Measurements from ENCODE around the gene GPR157.
"Not testable (repeated sequence)": the region's sequence is repeated elsewhere in the genome, so short reads cannot be mapped to it uniquely, and the experiment has no call there.

GPR157 gene

GRCh38 chr1:9115351-9116205 lies 13.3 kb downstream of the GPR157 start:
- peak in 1 of 5 experiments; percentile 28 for DNase-seq

GRCh38 chr1:9112961-9113880 lies 15.7 kb downstream of the GPR157 start:
- no peak for DNase-seq

DNA sequence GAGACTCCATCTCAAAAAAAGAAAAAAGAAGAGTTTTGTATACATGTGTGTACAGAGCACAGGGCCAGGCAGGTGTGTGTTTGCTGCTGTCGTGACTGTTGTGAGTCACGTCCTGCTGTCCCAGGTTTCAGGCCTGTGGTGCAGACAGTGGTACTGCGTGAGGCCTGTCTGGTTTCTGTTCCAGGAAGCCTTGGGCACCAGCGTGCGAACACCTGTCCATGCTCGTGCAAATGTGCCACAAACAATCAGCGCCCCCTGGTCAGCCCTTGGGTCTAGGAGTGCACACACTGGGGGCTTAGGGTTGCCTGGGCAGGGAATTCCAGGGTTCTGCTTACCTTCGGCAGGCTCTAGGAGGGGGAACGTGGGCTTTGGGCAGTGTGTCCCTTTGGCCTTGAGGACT lies 16.9 kb downstream of the GPR157 start:
- peak in 1 of 5 experiments; percentile 47 for DNase-seq

- DNase-seq, result no peak
Measured at GRCh38 chr1:9111357-9111691, 17.6 kb downstream of the GPR157 start.

DNA sequence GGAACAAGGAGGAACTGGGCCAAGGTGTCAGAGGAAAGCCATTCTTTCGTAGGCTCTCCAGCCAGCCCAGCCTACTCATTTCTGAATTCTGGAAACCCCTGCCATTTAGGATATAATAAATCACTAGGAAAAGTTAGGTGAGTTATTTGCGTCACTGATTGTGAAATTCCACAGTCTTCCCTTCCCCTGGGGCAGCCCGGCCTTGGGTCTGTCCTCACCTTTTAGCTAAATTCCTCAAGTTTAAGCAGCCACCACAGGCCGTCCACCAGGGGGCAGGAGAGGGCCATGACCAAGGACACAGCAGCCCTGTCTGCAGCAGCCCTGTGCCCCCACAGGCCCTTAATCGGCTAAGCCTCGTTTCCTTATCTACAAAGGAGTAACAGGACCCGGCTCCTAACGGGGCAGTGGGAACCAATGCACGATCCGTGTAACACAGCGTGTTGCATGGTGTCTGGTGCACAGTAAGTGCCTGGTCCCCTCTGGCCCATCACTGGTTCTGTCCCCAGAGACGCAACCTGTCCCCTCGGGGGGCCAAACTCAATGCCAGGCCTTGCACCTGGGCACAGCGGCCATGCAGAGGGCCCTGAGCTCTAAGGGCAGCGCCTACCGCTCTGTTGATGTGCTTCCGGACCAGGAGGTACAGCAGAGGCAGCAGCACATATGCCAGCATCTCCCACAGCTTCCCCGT lies 18.1 kb downstream of the GPR157 start:
- peak; percentile 50 to 80 (median 73) for DNase-seq

- no peak for DNase-seq
Measured at GRCh38 chr1:9108056-9108665, 20.7 kb downstream of the GPR157 start.

GRCh38 chr1:9107136-9107535 lies 21.8 kb downstream of the GPR157 start:
- no peak for DNase-seq

GRCh38 chr1:9106286-9106685 lies 22.6 kb downstream of the GPR157 start:
- DNase-seq, result no peak

DNA sequence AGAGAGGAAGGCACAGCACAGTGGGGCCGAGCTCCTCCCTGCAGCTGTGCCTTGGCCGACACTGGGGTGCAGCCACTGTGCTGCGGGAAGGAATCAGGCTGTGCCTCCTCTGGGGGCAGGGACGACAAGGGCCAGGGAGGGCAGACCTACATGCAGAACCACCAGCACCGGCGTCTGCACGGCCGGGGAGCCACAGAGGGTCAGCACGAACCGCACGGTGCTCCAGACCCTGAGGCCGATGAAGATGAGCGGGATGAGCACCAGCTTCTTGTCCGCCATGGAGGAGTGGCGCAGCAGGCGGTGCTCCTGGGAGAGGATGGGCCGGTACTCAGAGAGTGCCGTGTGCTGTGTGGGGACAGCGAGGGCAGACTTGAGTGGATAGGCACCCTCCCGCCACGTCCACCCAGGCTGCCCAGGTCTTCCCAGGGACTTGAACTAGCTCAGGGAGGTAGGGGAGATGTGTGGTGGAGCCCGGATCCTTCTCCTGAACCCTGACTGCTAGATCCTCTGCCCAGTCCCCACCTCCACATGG lies 23.5 kb downstream of the GPR157 start:
- no peak for DNase-seq

- DNase-seq, result peak in 1 of 5 experiments; percentile 30
Measured at GRCh38 chr1:9101510-9102146, 27.3 kb downstream of the GPR157 start.

DNA sequence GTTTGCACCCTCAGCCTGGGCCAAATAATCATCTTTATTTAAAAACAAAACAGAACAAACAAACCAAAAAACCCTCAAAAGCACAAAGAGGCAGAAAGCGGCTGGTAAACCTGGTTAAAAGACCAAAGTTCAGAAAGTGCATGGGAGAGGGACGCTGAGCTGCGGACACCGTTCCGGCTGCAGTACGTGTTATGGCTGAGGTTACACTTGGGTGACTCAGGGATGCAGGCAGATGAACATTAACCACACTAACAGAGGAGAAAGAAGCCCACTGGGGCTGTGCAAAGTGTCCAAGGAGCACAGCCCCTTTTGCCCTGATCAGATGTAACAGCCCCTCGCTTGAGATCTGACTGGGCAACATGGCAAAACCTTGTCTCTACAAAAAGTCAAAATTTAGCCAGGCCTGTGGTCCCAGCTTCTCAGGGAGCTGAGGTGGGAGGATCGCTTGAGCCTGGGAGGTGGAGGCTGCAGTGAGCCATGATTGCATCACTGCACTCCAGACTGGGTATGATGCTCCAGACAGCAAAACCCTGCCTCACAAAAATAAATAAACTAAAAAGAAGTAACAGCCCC lies 28.3 kb downstream of the GPR157 start:
- no peak for DNase-seq

GRCh38 chr1:9099555-9099954 lies 29.3 kb downstream of the GPR157 start:
- DNase-seq, result no peak

GRCh38 chr1:9097947-9098705 lies 30.8 kb downstream of the GPR157 start:
- DNase-seq, result no peak

- no peak for DNase-seq
Measured at GRCh38 chr1:9095818-9096217, 33.1 kb downstream of the GPR157 start.

GRCh38 chr1:9093996-9094595 lies 34.8 kb downstream of the GPR157 start:
- not testable (repeated sequence) for DNase-seq

DNA sequence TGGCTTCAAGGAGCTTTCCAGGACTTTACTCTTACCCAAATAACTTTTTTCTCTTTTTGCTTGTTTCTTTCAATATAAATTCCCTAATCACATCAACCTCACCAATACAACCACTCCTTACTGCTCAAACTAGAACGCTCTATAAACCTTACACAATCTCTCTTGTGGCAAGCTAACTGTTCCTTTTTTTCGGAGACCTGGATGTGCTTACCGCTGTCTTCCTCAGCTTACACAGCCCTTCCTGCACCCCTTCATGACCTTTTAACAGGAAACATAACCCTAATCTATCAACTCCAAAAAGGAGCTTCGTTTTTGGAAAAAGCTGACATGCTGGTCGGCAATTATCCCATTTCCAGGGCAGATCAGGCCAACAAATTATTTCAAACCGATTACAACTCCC lies 35.3 kb downstream of the GPR157 start:
- DNase-seq, result no peak

DNA sequence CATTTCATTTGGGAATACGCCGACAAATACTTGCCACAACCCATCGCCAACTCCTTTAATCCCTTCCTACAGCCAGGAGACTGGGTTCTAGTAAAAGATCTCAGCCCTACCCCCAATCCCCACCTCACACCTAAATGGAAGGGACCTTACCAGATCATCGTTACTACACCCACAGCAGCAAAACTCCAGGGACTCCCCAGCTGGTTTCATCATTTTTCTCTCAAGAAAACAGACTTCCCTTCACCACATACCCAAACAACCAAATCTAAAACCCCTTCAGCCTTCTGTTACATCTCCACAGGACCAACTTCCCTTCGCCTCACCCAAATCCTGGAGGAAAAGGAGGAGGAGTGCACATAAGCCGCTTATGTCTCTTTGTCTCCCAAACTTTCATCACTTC lies 35.8 kb downstream of the GPR157 start:
- DNase-seq, result no peak

GRCh38 chr1:9088807-9089206 lies 40.1 kb downstream of the GPR157 start:
- DNase-seq, result no peak

DNA sequence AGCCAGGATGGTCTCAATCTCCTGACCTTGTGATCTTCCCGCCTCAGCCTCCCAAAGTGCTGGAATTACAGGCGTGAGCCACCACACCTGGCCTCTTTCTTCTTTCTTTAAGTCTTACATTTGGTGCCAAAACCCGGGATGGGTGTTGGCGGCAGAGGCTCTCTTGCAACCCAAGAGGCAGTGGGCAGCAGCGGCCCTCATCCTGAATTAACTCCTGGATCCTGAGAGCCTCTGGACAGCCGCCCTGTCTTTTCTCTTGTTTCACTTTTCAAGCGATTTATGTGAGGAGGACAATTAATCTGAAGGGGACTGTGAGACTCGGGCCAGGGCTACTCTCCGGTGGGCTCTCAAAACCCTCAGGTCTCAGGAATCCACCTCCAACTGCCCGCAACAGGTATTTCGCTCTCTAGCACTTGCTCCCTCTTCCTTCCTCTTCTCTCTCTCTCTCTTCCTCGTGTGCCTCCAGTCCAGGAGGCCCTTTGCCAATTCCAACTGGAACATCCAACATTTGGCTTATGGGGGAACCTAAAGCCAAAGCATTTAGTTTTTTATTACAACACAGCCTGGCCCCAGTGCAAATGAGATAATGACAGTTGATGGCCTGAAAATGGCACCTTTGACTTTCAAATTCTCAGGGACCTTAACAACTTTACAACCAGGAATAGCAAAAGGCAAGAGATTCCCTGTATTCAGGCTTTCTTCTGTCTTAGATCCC lies 41.3 kb downstream of the GPR157 start:
- DNase-seq, result no peak

DNA sequence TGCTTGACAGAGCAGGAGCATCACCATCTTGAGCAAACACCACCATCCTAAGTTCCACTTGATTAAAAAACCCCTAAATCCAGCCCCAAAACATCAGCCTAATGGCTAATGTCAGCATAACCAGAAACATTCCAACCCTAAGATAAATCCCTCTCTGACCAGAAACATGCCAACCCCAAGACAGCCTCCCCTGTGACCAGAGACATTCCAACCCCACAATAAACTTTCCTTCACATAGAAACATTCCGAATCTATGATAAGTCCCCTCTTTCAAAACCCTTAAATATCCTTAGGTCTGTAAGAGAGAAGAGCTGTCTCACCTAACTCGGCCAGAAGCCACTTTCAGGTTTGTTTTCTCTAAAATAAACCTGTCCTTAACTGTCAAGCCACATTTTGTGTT lies 42.1 kb downstream of the GPR157 start:
- no peak for DNase-seq
